ENCODE results near the gene GRK7.

Gene GRK7

GRCh38 chr3:141763088-141763750 lies at the start of gene GRK7:
TSS of gene GRK7 (plus strand) at chr3:141763408. CDS start at chr3:141778285, 14,877 bp downstream.
- DNase-seq (ENCODE audit: low read depth) = no peak

GRCh38 chr3:141714671-141715070 lies 48.5 kb upstream of the GRK7 start:
- DNase-seq (ENCODE audit: low read depth) = no peak

GRCh38 chr3:141722081-141722480 lies 41.1 kb upstream of the GRK7 start:
- no peak for DNase-seq (ENCODE audit: low read depth)

GRCh38 chr3:141722648-141723047 lies 40.6 kb upstream of the GRK7 start:
- no peak for DNase-seq (ENCODE audit: low read depth)

GRCh38 chr3:141723255-141723654 lies 40.0 kb upstream of the GRK7 start:
- DNase-seq (ENCODE audit: low read depth) = no peak

GRCh38 chr3:141724186-141724585 lies 39.0 kb upstream of the GRK7 start:
- DNase-seq (ENCODE audit: low read depth) = no peak

- no peak for DNase-seq (ENCODE audit: low read depth)
Measured at GRCh38 chr3:141725036-141725435, 38.2 kb upstream of the GRK7 start.

- DNase-seq (ENCODE audit: low read depth) = no peak
Measured at GRCh38 chr3:141726483-141726882, 36.7 kb upstream of the GRK7 start.

- no peak for DNase-seq (ENCODE audit: low read depth)
Measured at GRCh38 chr3:141728355-141728892, 34.8 kb upstream of the GRK7 start.

- DNase-seq (ENCODE audit: low read depth) = no peak
Measured at GRCh38 chr3:141729240-141729639, 34.0 kb upstream of the GRK7 start.

GRCh38 chr3:141735176-141735575 lies 28.0 kb upstream of the GRK7 start:
- no peak for DNase-seq (ENCODE audit: low read depth)

- DNase-seq (ENCODE audit: low read depth) = no peak
Measured at GRCh38 chr3:141735770-141736465, 27.3 kb upstream of the GRK7 start.

- DNase-seq (ENCODE audit: low read depth) = no peak
Measured at GRCh38 chr3:141737093-141737492, 26.1 kb upstream of the GRK7 start.

- DNase-seq (ENCODE audit: low read depth) = no peak
Measured at GRCh38 chr3:141737678-141738021, 25.6 kb upstream of the GRK7 start.

GRCh38 chr3:141738022-141738890 lies 25.0 kb upstream of the GRK7 start, which contains the start of gene RNF7:
TSS of gene RNF7 (plus strand) at chr3:141738298. CDS start at chr3:141738342, 44 bp downstream.
- peak; percentile 92 for DNase-seq (ENCODE audit: low read depth)

- peak; percentile 54 for DNase-seq (ENCODE audit: low read depth)
Measured at GRCh38 chr3:141738891-141739363, 24.3 kb upstream of the GRK7 start.

GRCh38 chr3:141739731-141740130 lies 23.5 kb upstream of the GRK7 start:
- DNase-seq (ENCODE audit: low read depth) = no peak

- no peak for DNase-seq (ENCODE audit: low read depth)
Measured at GRCh38 chr3:141740349-141740748, 22.9 kb upstream of the GRK7 start.

- DNase-seq (ENCODE audit: low read depth) = no peak
Measured at GRCh38 chr3:141743305-141743704, 19.9 kb upstream of the GRK7 start.

GRCh38 chr3:141746962-141747361 lies 16.2 kb upstream of the GRK7 start:
- DNase-seq (ENCODE audit: low read depth) = no peak

GRCh38 chr3:141753399-141753798 lies 9.8 kb upstream of the GRK7 start:
- no peak for DNase-seq (ENCODE audit: low read depth)

GRCh38 chr3:141754032-141754431 lies 9.2 kb upstream of the GRK7 start:
- no peak for DNase-seq (ENCODE audit: low read depth)
